ENCODE data around the gene CEP95. TPM values are rescaled to one million over a fixed set of nuclear protein-coding genes. Genes with fewer than 3 reads are reported as not detected.
A peak's percentile ranks its signal among the peaks of the same experiment; 100 is the strongest.
"Not testable (repeated sequence)": the region's sequence is repeated elsewhere in the genome, so short reads cannot be mapped to it uniquely, and the experiment has no call there.

Gene CEP95
- total RNA-seq, 1 donor from 2014 or later, result 25.2 TPM

DNA sequence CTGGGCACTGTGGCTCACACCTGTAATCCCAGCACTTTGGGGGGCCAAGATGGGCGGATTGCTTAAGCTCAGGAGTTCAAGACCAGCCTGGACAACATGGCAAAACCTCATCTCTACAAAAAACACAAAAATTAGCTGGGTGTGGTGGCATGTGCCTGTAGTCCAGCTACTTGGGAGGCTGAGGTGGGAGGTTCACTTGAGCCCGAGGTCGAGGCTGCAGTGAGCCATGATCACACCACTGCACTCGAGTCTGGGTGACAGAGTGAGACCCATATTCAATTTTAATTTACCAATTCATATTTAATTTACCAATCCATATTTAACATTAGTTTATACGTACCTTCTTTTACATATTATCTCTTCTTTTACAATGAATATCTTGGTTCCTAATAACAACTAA is 11.5 kb upstream of the CEP95 start:
- DNase-seq (ENCODE audit: extremely low read depth, low read depth, low spot score), result not testable (repeated sequence)

DNA sequence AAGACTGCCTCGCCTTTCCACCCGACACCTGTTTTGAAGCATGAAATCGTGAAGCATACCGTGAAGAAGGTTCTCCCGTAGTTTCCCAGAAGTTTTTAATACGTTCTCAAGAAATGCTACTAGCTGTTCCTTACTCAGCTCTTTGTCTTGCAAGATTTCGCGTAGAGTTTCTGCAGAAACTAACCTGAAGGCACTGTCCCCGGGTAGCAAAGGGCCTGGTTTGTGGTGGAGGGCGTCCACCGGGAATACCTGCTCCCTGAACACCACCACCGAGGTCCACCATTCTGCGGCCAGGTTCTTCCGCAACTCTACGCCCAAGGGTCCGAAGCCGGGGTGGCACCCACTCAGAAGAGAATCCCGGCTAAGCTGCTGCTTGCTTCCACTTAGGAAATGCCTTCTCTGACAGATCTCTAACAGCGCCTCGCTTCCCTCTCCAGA is 10.4 kb upstream of the CEP95 start:
- no peak for DNase-seq (ENCODE audit: extremely low read depth, low read depth, low spot score)

DNA sequence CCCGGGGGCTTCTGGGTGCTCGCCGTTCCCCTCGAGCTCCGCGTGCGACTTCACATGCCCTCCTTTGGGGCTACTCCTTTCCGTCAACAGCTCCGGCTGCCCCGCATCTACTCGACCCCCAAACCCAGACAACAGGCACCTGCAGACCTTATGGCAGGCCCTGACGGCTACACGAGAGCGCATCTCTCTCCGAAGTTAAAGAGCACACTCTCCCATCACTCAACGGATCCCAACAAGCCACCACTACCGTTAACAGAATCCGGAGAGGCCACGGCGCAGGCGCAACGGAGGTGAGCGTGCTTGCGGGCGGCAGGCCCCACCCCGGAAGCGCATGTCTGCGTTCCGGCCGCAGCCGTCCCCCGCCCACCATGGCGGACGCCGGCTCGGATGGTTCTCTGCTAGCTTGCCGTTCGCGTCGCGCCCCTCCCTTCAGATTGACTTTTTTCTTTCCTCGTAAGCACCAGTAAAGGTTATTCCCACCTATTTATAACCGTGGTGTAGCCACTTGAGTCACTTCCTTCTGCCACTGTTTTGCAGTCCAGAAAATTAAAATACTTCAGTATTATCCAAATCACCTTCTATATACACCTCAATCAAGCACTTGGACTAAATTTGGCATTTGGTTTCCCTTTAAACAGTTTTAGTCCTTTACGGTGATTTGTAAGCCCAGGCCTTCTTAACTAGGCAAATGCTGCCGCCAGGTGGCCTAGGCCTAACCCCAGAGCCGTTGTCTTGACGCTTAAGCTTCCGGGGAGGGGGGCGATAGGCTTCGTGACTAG is 9.8 kb upstream of the CEP95 start, which contains the start of gene POLG2:
Gene POLG2 (minus strand): TSS at position 269 of the 779 bp plus-strand sequence. CDS start 86 bp downstream, at position 183.
- no peak for DNase-seq (ENCODE audit: extremely low read depth, low read depth, low spot score)

DNA sequence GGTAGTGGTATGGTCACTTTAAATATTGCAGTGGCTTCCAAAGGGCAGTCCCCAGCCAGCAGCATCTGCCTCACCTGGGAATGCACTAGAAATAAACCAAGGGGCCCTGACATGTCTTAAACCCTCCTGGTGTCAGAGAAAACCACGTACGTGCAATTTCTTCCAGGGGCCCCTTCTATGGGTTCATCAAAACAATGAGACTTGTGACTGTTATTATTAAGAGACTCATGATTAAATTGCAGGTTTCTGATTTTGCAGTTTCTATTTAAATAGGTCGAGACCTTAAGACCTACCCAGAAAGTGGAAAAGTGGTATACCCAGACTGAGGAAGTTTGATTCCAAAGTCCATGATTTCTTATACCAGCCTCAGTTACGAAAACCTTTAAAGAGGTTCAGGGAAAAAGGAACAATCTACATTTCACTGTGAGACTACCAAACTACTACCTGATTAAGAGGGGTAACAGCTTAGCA is 9.2 kb upstream of the CEP95 start:
- no peak for DNase-seq (ENCODE audit: extremely low read depth, low read depth, low spot score)

DNA sequence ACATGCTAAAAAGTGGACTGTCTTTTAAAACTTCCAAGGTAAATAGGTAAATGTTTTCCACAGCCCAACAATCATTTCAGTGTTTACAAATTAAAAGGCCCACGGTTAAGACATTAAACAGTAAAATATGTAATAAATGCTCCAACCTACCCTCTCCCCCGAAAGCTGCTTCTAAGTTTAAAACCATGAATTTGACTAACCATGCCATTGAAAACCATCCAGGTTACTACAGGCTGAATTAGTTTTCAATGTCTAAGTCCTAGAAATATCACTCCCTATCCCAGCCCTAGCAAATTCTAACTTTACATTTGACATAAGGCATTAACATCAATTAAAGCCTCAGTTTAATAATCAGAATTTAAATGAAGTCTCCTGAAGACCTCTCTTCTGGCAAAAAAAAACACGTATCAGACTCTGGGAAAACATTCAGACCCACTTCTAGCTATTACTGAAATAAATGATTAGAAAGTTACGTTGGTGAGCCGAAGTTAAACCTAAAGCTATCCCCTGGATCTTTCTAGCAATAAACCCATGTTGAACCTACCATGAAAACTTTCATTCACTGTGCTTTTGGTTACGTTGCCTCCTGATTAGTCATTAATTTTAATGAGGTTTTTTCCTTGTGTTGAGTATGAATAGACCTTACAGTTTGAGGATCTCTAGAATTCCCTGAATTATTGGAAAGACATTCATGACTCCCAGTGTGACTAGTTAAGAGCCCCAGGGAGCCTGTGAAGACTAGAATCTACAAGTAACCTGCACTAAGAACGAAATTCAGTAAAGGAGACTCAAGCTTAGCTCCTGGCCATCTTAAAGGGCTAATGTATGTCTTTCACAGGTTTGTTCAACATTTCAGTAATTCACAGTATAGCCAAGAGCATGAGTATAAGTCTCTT is 8.2 kb upstream of the CEP95 start:
- DNase-seq (ENCODE audit: extremely low read depth, low read depth, low spot score), result no peak

DNA sequence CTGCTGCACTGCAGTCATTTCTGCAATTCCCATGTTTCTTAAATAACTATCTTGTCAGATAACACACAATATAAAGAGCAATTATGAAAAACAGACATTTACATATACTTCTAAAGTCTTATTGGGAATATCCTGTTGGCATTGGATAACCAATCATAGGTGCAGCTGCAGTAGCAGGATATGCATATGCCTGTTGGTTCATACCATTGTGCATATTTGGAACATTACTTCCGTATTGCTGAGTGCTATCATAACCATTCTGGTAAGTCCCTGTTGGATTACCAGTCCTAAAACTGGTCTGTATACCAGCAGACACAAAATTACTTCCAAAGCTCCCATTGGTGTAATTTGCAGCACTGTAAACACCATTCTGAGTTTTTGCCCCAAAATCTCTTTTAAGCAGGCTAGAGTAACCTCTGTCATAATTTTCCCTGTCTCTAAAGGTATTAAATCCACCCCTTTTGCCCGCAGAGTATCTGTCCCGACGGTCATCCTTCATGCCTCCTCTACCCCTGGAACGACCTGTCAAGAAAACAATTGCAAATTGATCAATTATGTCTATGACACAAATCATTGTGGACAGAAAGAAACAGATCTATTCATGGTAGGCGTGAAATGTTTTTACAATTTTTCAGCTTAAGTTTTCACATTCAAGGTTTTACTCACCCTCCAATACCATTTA is 6.8 kb upstream of the CEP95 start:
- no peak for DNase-seq (ENCODE audit: extremely low read depth, low read depth, low spot score)

DNA sequence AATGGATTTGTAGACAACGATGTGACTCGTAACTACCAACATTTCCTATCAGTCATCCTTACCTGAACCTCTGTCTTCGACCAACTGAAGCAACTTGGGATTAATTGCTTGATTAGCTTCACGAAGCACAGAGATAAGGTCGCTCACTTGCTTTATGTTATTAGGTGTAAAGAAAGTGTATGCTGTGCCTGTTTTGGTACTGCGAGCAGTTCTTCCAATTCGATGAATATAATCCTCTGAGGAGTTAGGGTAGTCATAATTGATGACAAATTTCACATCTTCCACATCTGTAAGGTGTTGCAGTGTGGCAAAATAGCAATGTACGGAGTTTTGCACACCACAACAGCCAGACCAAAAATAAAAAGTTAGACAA is 6.3 kb upstream of the CEP95 start:
- no peak for DNase-seq (ENCODE audit: extremely low read depth, low read depth, low spot score)

DNA sequence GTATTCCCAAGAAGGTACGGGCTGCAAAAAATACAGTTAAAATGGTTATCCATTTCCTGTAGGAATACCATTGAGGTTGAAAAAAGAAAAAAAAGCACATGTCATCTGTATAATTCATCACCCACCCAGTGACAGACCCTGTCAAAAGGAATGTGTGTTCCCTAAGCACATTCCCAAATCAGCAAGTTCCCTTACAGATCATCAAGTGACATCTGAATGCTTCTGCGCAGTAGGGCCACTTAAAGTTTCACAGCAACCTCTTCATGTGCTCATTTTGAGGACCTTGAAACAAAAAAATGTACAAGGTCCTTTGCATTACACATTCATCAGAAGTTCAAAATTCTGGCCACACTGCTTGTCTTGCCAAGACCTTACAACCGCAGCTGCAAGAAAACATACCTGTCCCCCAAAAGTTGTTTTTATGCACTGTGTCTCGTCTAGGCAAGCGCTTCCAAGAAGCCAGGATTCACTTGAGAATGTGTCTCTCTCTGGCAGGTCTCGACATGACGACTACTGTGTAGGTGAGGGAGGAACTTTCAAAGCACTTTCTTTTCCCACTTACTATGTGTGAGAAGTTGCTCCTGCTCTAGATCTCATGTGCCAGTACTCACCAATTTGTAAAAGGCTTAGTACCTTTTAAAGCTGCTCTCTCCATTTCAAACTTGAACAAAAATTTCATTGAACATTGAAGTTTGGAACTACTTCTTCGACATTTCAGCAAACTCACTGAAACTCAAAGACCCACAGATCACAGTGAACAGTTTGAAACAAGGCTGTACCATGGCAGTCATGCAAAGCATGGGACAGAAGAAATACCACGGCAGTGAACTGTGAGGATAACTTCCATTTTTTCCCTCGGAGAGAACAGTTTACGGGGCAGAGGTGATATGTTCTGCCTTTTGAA is 5.7 kb upstream of the CEP95 start:
- DNase-seq (ENCODE audit: extremely low read depth, low read depth, low spot score), result no peak

DNA sequence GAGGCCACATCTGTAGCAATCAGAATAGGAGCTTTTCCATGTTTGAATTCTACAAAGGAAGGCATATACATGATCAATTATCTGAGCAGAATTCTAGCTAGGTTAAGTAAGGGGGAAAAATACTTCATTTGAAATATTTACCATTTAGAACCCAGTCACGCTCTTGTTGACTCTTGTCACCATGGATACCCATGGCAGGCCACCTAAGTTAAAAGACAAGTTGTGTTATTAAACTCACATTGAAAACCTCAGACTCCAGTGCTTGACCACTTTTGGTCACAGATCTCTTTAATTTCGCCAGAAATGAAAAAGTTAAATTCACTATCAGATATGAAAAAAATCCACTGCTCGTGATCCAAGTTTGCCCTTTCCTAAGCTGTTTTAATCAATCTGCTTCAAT is 4.8 kb upstream of the CEP95 start:
- no peak for DNase-seq (ENCODE audit: extremely low read depth, low read depth, low spot score)

DNA sequence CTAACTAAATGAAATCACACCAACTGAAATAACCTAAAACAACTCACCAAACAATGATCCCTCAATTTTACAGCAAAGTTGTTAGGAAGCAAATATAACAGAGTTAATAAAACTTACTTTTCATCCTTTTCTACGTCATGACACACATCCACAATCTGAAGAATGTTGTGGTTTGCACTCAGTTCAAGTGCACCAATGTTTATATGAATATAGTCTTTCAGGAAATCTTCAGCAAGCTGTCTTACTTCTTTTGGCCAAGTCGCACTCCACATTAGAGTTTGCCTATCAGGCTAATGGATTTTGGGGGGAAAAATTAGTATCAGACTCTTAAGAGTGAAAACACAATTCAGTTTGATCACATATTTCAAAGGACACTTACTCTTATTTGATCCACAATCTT is 4.0 kb upstream of the CEP95 start:
- DNase-seq (ENCODE audit: extremely low read depth, low read depth, low spot score), result no peak

DNA sequence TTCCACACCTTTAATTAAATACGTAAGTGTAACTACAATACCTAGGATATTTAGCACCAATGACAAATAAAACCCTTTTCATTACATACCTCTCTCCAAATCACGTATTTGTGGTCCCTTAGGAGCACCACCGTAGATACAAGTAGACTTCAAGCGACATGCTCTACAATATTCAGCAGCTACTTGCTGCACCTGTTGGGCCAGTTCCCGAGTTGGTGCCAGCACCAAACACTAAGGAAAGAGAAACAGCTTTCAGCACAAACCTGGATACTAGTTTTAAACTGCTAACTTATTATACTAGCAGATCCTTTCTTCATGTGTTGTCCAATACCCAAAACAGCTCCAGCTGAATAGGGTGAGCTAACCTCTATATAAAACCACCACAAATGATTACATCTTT is 3.4 kb upstream of the CEP95 start:
- no peak for DNase-seq (ENCODE audit: extremely low read depth, low read depth, low spot score)

DNA sequence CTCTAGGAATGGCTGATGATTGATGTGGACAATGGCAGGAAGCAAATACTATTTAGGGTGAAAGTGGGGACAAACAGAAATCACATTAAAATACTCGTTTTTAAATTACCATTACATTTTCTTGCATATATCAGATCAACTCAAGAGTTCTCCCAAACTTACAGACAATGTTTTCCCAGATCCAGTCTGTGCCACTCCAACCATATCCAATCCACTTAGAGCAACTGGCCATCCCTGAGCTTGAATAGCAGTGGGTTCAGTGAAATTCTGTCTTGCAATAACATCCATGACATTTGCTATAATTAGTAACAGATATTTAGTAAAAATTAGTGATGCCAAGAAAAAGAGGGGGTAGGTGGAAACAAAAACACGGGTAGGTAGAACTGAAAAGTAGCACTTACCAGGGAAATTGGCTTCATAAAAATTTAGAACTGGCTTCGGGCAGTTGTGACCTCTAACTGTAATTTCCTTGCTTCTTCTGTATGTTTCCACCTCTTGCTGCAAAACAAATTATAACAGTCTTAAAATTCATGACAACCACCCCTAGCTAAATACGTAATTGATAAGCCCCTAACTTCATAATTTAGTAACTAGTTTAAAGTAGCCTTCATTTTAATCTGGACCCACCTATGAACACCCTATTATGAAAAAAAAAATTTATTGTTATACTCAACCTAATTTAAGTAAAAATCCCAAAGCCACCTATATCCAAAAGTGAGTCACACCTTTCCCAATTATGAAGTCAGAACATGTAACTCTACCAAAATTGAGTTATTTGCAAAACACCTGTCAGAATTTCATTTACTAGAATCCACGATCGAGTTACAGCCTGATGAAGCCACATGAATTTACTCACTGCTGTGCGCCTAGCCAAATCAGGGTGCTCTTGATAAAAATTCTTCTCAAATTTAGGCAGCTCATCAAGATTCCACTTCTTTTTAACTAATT is 2.7 kb upstream of the CEP95 start:
- DNase-seq (ENCODE audit: extremely low read depth, low read depth, low spot score), result no peak

DNA sequence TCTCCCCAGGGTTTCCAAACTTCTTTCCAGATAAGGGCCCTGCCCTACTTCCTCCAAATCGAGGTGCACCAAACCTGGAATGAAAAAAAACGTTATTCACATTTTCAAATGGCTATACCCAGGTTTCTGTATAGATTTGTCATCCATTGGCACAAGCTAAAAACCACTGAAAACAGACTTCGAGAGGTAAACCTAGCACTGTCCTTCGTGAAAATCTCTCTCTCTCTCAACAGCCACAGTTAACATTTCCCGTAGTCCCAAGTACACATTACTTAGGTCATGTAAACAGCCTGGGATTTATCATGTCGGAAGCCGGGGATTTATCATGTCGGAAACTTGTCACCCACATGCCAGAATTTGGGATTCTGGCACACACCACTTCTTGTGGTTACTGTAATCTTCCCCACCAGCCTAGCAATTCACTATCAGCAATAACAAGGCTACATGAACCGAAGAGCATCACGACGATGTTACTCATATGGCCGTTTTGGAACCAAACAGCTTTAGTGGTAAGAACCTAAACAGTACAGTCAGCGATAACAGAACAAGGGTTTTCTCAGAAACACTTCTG is 1.9 kb upstream of the CEP95 start:
- DNase-seq (ENCODE audit: extremely low read depth, low read depth, low spot score), result no peak

DNA sequence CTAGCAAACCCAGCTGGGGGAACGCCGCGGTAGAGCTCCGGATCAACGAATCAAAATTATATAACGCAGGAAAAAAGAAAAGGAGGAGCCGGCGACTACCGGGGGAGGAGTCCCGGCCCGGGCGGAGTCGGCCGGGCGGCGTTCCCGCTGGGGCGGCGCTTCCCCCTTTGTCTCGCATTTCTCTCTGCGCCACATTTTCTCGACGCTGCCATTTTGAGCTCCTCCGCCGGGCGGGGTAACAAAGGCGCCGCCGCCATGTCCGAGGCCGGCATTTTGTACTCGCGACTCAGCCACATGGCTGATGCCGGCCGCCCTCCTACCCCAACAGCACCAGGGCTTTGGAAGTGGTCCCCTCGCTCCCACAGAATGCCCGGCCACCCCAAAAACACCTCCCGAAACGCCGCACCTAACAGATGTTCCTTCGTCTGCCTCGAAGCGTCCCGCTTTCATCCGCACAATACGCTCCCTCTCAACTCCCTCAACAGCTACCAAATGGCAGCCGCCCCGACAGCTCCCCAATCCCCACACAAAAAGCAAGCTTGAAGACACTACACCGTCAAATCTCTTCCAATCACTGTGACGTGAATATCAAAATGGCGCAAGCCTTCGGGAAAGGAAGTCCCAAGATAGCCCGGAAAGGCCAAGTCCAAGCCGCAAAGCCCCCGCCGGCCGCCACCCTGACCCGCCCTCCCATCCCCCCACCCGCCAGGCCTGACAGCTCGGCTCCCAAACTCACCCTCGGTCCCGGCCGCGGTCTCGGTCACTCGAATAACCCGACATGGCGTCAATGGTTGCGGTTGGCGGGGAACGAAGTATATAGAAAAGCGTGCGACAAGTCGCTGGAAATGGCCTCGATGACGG is 1.2 kb upstream of the CEP95 start:
- no peak for DNase-seq (ENCODE audit: extremely low read depth, low read depth, low spot score)

DNA sequence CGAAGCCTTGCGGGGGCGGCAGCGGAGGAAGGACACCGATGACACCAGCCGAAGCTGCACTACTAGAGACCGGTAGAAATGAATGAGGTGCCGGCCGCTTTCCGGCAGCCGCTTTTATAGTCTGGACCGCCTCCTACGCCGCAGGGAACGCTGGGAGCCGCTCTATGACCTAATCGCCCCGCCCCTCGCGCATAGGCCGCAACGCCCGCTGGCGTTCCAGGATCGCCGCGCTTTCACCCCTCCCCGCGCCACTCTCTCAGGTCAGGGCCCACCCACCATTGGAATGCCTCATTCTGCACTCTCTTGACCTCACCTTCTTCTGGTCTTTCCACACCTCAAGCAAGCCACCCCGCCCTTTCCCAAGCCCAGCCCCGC is 589 bp upstream of the CEP95 start, which contains the start of gene DDX5:
Gene DDX5 (minus strand): TSS at position 89 of the 375 bp plus-strand sequence. CDS start 170 bp downstream, outside the sequence.
- DNase-seq (ENCODE audit: extremely low read depth, low read depth, low spot score), result peak; percentile 79

DNA sequence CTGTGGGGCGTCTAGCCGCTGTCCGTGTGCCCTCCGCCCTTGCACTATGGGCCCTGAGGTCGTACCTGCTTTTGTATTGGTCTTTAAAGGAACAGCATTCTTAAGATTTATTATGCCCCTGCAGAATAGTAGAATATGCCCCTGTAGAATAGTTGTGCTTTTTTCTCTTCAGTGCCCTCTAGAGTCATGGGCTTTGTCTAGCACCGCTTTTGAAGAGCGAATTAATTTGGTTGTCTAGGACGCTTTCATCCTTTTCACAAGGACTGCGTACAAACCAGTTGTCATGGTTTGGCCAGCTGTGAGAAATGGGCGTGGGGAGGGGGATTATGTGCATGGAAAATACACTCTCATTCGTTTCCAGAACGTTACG is 621 bp downstream of the CEP95 start:
- no peak for DNase-seq (ENCODE audit: extremely low read depth, low read depth, low spot score)

DNA sequence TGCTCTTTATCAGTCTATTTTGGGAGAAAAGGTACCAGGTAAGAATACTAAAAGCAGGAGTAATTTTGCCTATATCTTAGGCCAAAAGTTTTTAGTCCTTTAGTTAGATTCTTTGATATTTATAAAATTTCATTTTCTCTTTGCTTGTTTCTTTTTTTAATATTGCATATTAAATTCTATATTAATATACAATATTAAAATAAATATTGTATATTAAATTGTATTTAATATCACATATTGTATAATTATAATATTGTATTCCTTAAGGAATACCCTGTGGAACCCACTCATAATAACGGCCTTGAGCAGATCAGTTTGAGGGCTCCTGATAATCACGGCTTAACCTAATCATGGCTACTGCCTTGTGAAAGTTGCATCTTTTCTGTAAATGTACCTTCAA is 1.9 kb downstream of the CEP95 start:
- DNase-seq (ENCODE audit: extremely low read depth, low read depth, low spot score), result no peak

DNA sequence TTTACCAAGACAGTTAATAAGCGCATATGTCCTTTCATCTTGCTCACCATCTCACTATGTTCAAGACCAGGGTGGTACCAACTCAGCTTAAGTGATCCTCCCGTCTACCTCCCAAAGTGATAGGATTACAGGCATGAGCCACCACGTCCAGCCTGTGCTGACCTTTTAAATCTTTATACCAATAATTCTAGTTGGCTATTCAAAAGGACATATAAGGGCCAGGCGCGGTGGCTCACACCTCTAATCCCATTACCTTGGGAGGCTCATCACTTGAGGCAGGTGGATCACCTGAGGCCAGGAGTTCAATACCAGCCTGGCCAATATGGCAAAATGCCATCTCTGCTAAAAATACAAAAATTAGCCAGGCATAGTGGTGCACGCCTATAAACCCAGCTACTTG is 2.4 kb downstream of the CEP95 start:
- DNase-seq (ENCODE audit: extremely low read depth, low read depth, low spot score), result no peak

Measured in glomerular endothelial cell (primary cell).